RCC 7860 (cell line): Measurements from ENCODE around the gene ZNF571.

Experiments used
- DNase-seq: peaks from one replicate; pipeline ENCODE4 v3.0.0-alpha.2; 2015; ENCODE audit warnings: low spot score
- FAIRE-seq: peaks from 2 replicates; lab custom pipeline; 2012; peaks lifted over from hg19 to GRCh38; lab: Jason Lieb, UNC

The ZNF571 gene

GRCh38 chr19:37594304-37594981 is at the start of gene ZNF571, which contains the start of gene ZNF540:
Gene ZNF571 (minus strand): TSS chr19:37594792. CDS start chr19:37586676, 8,116 bp downstream.
Gene ZNF540 (plus strand): TSS chr19:37594876. CDS start chr19:37598448, 3,572 bp downstream.
- DNase-seq, result peak; percentile 68
- FAIRE-seq, result peak; percentile 51

GRCh38 chr19:37635076-37636056 is 40.8 kb upstream of the ZNF571 start:
- no peak for FAIRE-seq

GRCh38 chr19:37594982-37595382 is 390 bp upstream of the ZNF571 start:
- DNase-seq, result no peak
- no peak for FAIRE-seq

More at GRCh38 chr19:37635076-37636056, 40.8 kb upstream of the ZNF571 start:
- DNase-seq, result no peak

GRCh38 chr19:37593996-37594303 is 642 bp downstream of the ZNF571 start:
- no peak for FAIRE-seq
- no peak for DNase-seq

- DNase-seq (no peak), FAIRE-seq (no peak)
Observed at GRCh38 chr19:37583340-37583739, 11.3 kb downstream of the ZNF571 start.

GRCh38 chr19:37572203-37572602 is 22.4 kb downstream of the ZNF571 start:
- DNase-seq (no peak), FAIRE-seq (no peak)

GRCh38 chr19:37565370-37565669 is 29.3 kb downstream of the ZNF571 start:
- FAIRE-seq (no peak), DNase-seq (no peak)

- no peak for FAIRE-seq
Observed at GRCh38 chr19:37564624-37565369, 29.8 kb downstream of the ZNF571 start.

GRCh38 chr19:37563518-37563917 is 31.1 kb downstream of the ZNF571 start:
- FAIRE-seq (no peak), DNase-seq (no peak)

More at GRCh38 chr19:37564624-37565369, 29.8 kb downstream of the ZNF571 start:
- no peak for DNase-seq

GRCh38 chr19:37551129-37551993 is 43.2 kb downstream of the ZNF571 start:
- DNase-seq (no peak), FAIRE-seq (no peak)

- no peak for FAIRE-seq
- DNase-seq, result no peak
Observed at GRCh38 chr19:37537391-37537947, 57.1 kb downstream of the ZNF571 start.

GRCh38 chr19:37519890-37520289 is 74.7 kb downstream of the ZNF571 start:
- DNase-seq (peak; percentile 47), FAIRE-seq (no peak)
